SK-N-SH (cell line): ENCODE data around the gene ASB5. TPM values are rescaled to one million over a fixed set of nuclear protein-coding genes. Genes with fewer than 3 reads are reported as not detected.

Experiments used
- CTCF ChIA-PET: fragments of 300-600, 350-600 bp; formaldehyde crosslinking; extraction: SDS; loops from one replicate; lab custom pipeline; 2021; lab: Yijun Ruan, JAX
- POLR2A ChIA-PET: fragments of 350-600 bp; sonication (Branson Sonifier 250); formaldehyde crosslinking; extraction: SDS; loops from one replicate; lab custom pipeline; 2020; ENCODE audit warnings: antibody characterized with exemption, inconsistent platforms; lab: Yijun Ruan, JAX
- DNase-seq: peaks from one replicate; pipeline ENCODE4 v3.0.0; 2012
- H2AFZ ChIP-seq: fragments of 200-600 bp; sonication (generic); 2 replicates; pipeline ENCODE4 v1.8.1; 2016; ENCODE audit warnings: antibody characterized with exemption, mild to moderate bottlenecking, low read depth
- H3F3A ChIP-seq: fragments of 200-600 bp; sonication (generic); replicated peaks from 2 replicates; pipeline ENCODE3; 2016; ENCODE audit warnings: antibody characterized with exemption, mild to moderate bottlenecking; ENCODE audit not compliant: insufficient read depth
- H3K27ac ChIP-seq, 2 experiments: fragments of 200-500 bp in 1 of 2; fragments of 200-600 bp in 1 of 2; sonication (Bioruptor generic) in 1 of 2; sonication (generic), shearing (Covaris generic) in 1 of 2; 2 replicates each; pipeline versions ENCODE4 v1.5.1 to v1.6.1; 2014 to 2016; ENCODE audit warnings: low read depth in 2 of 2, inconsistent platforms in 1 of 2, low read length in 1 of 2, mild to moderate bottlenecking in 1 of 2, mixed read lengths in 1 of 2
- H3K27me3 ChIP-seq: fragments of 200-600 bp; sonication (generic), shearing (Covaris generic); 2 replicates; pipeline ENCODE4 v1.6.1; 2016; ENCODE audit warnings: mixed run types; ENCODE audit not compliant: insufficient read depth
- H3K36me3 ChIP-seq, 2 experiments: fragments of 200-500 bp in 1 of 2; fragments of 200-600 bp in 1 of 2; sonication (Bioruptor generic) in 1 of 2; sonication (generic) in 1 of 2; replicated peaks in 1 of 2; 2 replicates each; pipeline versions ENCODE3 to v1.5.1; 2014 to 2016; ENCODE audit warnings: low read length in 1 of 2, mild to moderate bottlenecking in 1 of 2; ENCODE audit not compliant: insufficient read depth in 2 of 2, control insufficient read depth in 1 of 2
- H3K4me1 ChIP-seq, 2 experiments: fragments of 200-500 bp in 1 of 2; fragments of 200-600 bp in 1 of 2; sonication (Bioruptor generic) in 1 of 2; sonication (generic), shearing (Covaris generic) in 1 of 2; 2 replicates each; pipeline versions ENCODE4 v1.5.1 to v1.6.1; 2014 to 2016; ENCODE audit warnings: low read depth in 1 of 2, low read length in 1 of 2, mixed run types in 1 of 2; ENCODE audit not compliant: insufficient read depth in 2 of 2, control insufficient read depth in 1 of 2
- H3K4me2 ChIP-seq: fragments of 200-600 bp; sonication (generic), shearing (Covaris generic); 2 replicates; pipeline ENCODE4 v1.6.1; 2017; ENCODE audit warnings: mixed run types
- H3K4me3 ChIP-seq, 2 experiments: fragments of 200-500 bp in 1 of 2; fragments of 200-600 bp in 1 of 2; sonication (Bioruptor generic) in 1 of 2; sonication (generic), shearing (Covaris generic) in 1 of 2; 2 replicates each; pipeline versions ENCODE4 v1.5.1 to v1.8.1; 2014 to 2016; ENCODE audit warnings: low read depth in 2 of 2, inconsistent platforms in 1 of 2, low read length in 1 of 2, mild to moderate bottlenecking in 1 of 2, mixed read lengths in 1 of 2, moderate library complexity in 1 of 2
- H3K79me2 ChIP-seq: fragments of 200-600 bp; sonication (generic); 2 replicates; pipeline ENCODE4 v1.8.1; 2017; ENCODE audit warnings: mild to moderate bottlenecking; ENCODE audit not compliant: insufficient read depth
- H3K9ac ChIP-seq: fragments of 200-600 bp; sonication (generic); 2 replicates; pipeline ENCODE4 v1.6.1; 2017; ENCODE audit warnings: mixed run types
- H3K9me2 ChIP-seq: fragments of 200-600 bp; sonication (generic); 2 replicates; pipeline ENCODE4 v1.6.1; 2017; ENCODE audit warnings: mixed run types
- H3K9me3 ChIP-seq: fragments of 200-600 bp; sonication (generic); 2 replicates; pipeline ENCODE4 v1.6.1; 2017; ENCODE audit warnings: mixed run types, mild to moderate bottlenecking, moderate library complexity
- H4K20me1 ChIP-seq: fragments of 200-600 bp; sonication (generic); 2 replicates; pipeline ENCODE4 v1.6.1; 2017; ENCODE audit warnings: mild to moderate bottlenecking, mixed run types; ENCODE audit not compliant: insufficient read depth
- FOSL2 ChIP-seq: IDR thresholded peaks from 2 replicates; pipeline ENCODE4 v1.4.0; 2012; ENCODE audit warnings: low read depth, mild to moderate bottlenecking, moderate library complexity, borderline replicate concordance
- GABPA ChIP-seq: IDR thresholded peaks from 2 replicates; pipeline ENCODE4 v1.4.0; 2012; ENCODE audit warnings: low read depth, mild to moderate bottlenecking
- GATA2 ChIP-seq: sonication (generic); formaldehyde crosslinking; IDR thresholded peaks from 2 replicates; pipeline ENCODE4 v1.5.0; 2020; ENCODE audit warnings: mild to moderate bottlenecking, missing genetic modification reagents
- MEF2A ChIP-seq: IDR thresholded peaks from 2 replicates; pipeline ENCODE4 v1.4.0; 2012; ENCODE audit warnings: low read depth, borderline replicate concordance
- MXI1 ChIP-seq: IDR thresholded peaks from 2 replicates; pipeline ENCODE4 v1.6.1; 2012; ENCODE audit warnings: mild to moderate bottlenecking, low read depth, low read length, improper control_type of control experiment
- NFIC ChIP-seq: IDR thresholded peaks from 2 replicates; pipeline ENCODE4 v1.4.0; 2012; ENCODE audit warnings: borderline replicate concordance
- PBX3 ChIP-seq: IDR thresholded peaks from 2 replicates; pipeline ENCODE4; 2012
- RFX5 ChIP-seq: IDR thresholded peaks from 2 replicates; pipeline ENCODE4 v1.6.1; 2012; ENCODE audit warnings: mild to moderate bottlenecking, improper control_type of control experiment, low read length
- RXRA ChIP-seq: IDR thresholded peaks from 2 replicates; pipeline ENCODE4 v1.4.0; 2012; ENCODE audit warnings: low read depth, mild to moderate bottlenecking, borderline replicate concordance
- SMC3 ChIP-seq: IDR thresholded peaks from 2 replicates; pipeline ENCODE4 v1.6.1; 2012; ENCODE audit warnings: low read depth, low read length, improper control_type of control experiment
- TCF12 ChIP-seq: IDR thresholded peaks from 2 replicates; pipeline ENCODE4 v1.4.0; 2012
- TEAD4 ChIP-seq: IDR thresholded peaks from 2 replicates; pipeline ENCODE4 v1.4.0; 2012; ENCODE audit warnings: mild to moderate bottlenecking, borderline replicate concordance; ENCODE audit not compliant: insufficient read depth
- YY1 ChIP-seq: IDR thresholded peaks from 2 replicates; pipeline ENCODE4 v1.4.0; 2012; ENCODE audit warnings: low read depth, mild to moderate bottlenecking
- ZBTB33 ChIP-seq: IDR thresholded peaks from 2 replicates; pipeline ENCODE4 v1.4.0; 2012; ENCODE audit warnings: low read depth, borderline replicate concordance
- WGBS: methylation state at CpG from one replicate; pipeline ENCODE4 v1.1.6; 2017; ENCODE audit warnings: low lambda C conversion rate; 5-methylcytosine and 5-hydroxymethylcytosine counted together
- polyA plus RNA-seq, 3 experiments: library from polyadenylated mRNA; depleted of rRNA; stranded (reverse); fragments of >200 nt; gene quantifications; 2 replicates each; pipeline ENCODE4 v1.2.3, GENCODE V29; 2012
- TF ChIP-seq, protein P1 (sequence below): fragments of 150-350 bp; IDR thresholded peaks from 2 replicates; pipeline ENCODE4 v1.6.1; 2016; ENCODE audit warnings: mild to moderate bottlenecking, low read depth, low read length

Gene ASB5
- polyA plus RNA-seq, 1 of the 3 experiments (the other 2 are of a cell fraction): 0.13 TPM

- CTCF ChIA-PET: no interaction called here
Observed at GRCh38 chr4:176291748-176292147, 22.7 kb upstream of the ASB5 start.

GRCh38 chr4:176290520-176290919 lies 21.5 kb upstream of the ASB5 start:
- POLR2A ChIA-PET: no interaction called here
- TF ChIP-seq, protein P1, sequence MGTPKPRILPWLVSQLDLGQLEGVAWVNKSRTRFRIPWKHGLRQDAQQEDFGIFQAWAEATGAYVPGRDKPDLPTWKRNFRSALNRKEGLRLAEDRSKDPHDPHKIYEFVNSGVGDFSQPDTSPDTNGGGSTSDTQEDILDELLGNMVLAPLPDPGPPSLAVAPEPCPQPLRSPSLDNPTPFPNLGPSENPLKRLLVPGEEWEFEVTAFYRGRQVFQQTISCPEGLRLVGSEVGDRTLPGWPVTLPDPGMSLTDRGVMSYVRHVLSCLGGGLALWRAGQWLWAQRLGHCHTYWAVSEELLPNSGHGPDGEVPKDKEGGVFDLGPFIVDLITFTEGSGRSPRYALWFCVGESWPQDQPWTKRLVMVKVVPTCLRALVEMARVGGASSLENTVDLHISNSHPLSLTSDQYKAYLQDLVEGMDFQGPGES: no peak
- H3F3A ChIP-seq: no peaks in the 10 kb centered on the region
- CTCF ChIA-PET: no interaction called here
- no peaks in the 10 kb centered on the region for H3K9me3 ChIP-seq
- no peak overlapping the region for H3K4me3 ChIP-seq
- no peak overlapping the region for H3K4me2 ChIP-seq
- no peak overlapping the region for H2AFZ ChIP-seq
- no peaks in the 10 kb centered on the region for H3K79me2 ChIP-seq
- no peaks in the 10 kb centered on the region for H3K36me3 ChIP-seq
- H3K27me3 ChIP-seq: no peaks in the 10 kb centered on the region
- DNase-seq: no peak
- WGBS: 95% methylated on average over 3 of the region's 3 CpGs
- H3K4me1 ChIP-seq: no peaks in the 10 kb centered on the region; a peak in 1 of 4 replicates
- H3K27ac ChIP-seq: no peak overlapping the region
- H3K9ac ChIP-seq: no peak overlapping the region
- H3K9me2 ChIP-seq: no peaks in the 10 kb centered on the region
- no peaks in the 10 kb centered on the region for H4K20me1 ChIP-seq

More at GRCh38 chr4:176291748-176292147, 22.7 kb upstream of the ASB5 start:
- DNase-seq: no peak
- no peaks in the 10 kb centered on the region for H3K27me3 ChIP-seq
- no peaks in the 10 kb centered on the region for H3K9me2 ChIP-seq
- 85% methylated on average over 3 of the region's 3 CpGs for WGBS
- H3K9ac ChIP-seq: no peak overlapping the region
- TF ChIP-seq TEAD4 (no peak), RFX5 (no peak), ZBTB33 (no peak), PBX3 (no peak)
- H3K4me3 ChIP-seq: no peak overlapping the region
- no peaks in the 10 kb centered on the region for H3K36me3 ChIP-seq
- H2AFZ ChIP-seq: no peak overlapping the region
- no peaks in the 10 kb centered on the region; a peak in 1 of 4 replicates for H3K4me1 ChIP-seq
- POLR2A ChIA-PET: no interaction called here
- H4K20me1 ChIP-seq: no peaks in the 10 kb centered on the region
- H3F3A ChIP-seq: no peaks in the 10 kb centered on the region
- H3K4me2 ChIP-seq: no peak overlapping the region
- H3K9me3 ChIP-seq: no peaks in the 10 kb centered on the region
- no peak overlapping the region for H3K27ac ChIP-seq
- H3K79me2 ChIP-seq: no peaks in the 10 kb centered on the region

GRCh38 chr4:176289561-176289960 lies 20.5 kb upstream of the ASB5 start:
- Histone ChIP-seq H3K4me2 (no peak overlapping the region), H3K4me3 (no peak overlapping the region), H3K4me1 (no peaks in the 10 kb centered on the region; a peak in 1 of 4 replicates), H3F3A (no peaks in the 10 kb centered on the region), H3K9ac (no peak overlapping the region), H3K27ac (no peak overlapping the region), H3K27me3 (no peaks in the 10 kb centered on the region), H3K9me3 (no peaks in the 10 kb centered on the region), H2AFZ (no peak overlapping the region), H3K9me2 (no peaks in the 10 kb centered on the region), H3K36me3 (no peaks in the 10 kb centered on the region), H3K79me2 (no peaks in the 10 kb centered on the region), H4K20me1 (no peaks in the 10 kb centered on the region)
- ChIA-PET POLR2A (no interaction called here), CTCF (interaction anchor here (1.3 to 4.5 kb wide), 2 partner anchors 12 to 51 kb away, joined by 4 to 18 read pairs; no protein-coding TSS in a partner anchor)
- DNase-seq: no peak
- 92% methylated on average over 6 of the region's 6 CpGs for WGBS
- no peak for TF ChIP-seq MEF2A
- no peak for TF ChIP-seq GABPA
- TF ChIP-seq MXI1: no peak
- no peak for TF ChIP-seq NFIC
- no peak for TF ChIP-seq ZBTB33
- TF ChIP-seq GATA2 (CRISPR knock-in tag): no peak
- TF ChIP-seq RFX5: no peak
- TF ChIP-seq SMC3: no peak
- no peak for TF ChIP-seq RXRA
- TF ChIP-seq FOSL2: no peak
- TF ChIP-seq TCF12: no peak
- no peak for TF ChIP-seq YY1
